ENCODE results near the gene ERFE. TPM values are rescaled to one million over a fixed set of nuclear protein-coding genes. Genes with fewer than 3 reads are reported as not detected.

Gene ERFE
- total RNA-seq, 1 donor from 2014 or later: 0.41 TPM

GRCh38 chr2:238173692-238174091, 14.9 kb downstream of the ERFE start:
- Mint-ChIP-seq H3K4me1 (ENCODE audit: unreplicated experiment) (peaks cover 10% of the 10 kb centered on the region), H3K27me3 (ENCODE audit: unreplicated experiment) (peaks cover 9% of the 10 kb centered on the region), H3K27ac (ENCODE audit: unreplicated experiment) (no peak overlapping the region), H3K4me3 (ENCODE audit: unreplicated experiment) (peak overlapping the region; percentile 21), H3K9me3 (ENCODE audit: unreplicated experiment) (no peaks in the 10 kb centered on the region), H3K36me3 (ENCODE audit: low read depth, unreplicated experiment) (peaks cover 36% of the 10 kb centered on the region)
- DNase-seq (ENCODE audit: low spot score): no peak
- TF ChIP-seq, protein P1, sequence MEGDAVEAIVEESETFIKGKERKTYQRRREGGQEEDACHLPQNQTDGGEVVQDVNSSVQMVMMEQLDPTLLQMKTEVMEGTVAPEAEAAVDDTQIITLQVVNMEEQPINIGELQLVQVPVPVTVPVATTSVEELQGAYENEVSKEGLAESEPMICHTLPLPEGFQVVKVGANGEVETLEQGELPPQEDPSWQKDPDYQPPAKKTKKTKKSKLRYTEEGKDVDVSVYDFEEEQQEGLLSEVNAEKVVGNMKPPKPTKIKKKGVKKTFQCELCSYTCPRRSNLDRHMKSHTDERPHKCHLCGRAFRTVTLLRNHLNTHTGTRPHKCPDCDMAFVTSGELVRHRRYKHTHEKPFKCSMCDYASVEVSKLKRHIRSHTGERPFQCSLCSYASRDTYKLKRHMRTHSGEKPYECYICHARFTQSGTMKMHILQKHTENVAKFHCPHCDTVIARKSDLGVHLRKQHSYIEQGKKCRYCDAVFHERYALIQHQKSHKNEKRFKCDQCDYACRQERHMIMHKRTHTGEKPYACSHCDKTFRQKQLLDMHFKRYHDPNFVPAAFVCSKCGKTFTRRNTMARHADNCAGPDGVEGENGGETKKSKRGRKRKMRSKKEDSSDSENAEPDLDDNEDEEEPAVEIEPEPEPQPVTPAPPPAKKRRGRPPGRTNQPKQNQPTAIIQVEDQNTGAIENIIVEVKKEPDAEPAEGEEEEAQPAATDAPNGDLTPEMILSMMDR (IDR thresholded peaks at IDR 0.05; ENCODE audit: unreplicated experiment): no peak

DNA sequence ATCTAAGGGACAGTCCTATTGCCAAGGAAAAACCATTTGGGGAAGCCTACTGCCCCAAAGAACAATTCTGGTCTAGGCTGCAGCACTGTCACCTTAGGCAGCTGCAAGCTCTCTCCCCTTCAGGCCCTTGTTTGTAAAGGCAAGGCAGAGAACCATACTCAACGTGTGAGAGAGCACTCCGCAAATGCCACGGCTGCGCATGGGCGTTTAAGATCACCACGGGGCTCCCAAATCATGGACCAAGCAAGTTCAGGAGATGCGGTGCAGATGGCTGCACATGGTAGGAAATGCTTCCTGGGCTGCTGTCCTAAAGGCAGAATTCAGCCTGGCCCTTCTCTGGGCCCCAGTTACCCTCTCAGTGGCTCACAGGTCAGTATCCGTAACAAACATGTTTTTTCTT, 15.5 kb downstream of the ERFE start:
- TF ChIP-seq, protein P1 (IDR thresholded peaks at IDR 0.05; ENCODE audit: unreplicated experiment): no peak
- H3K9me3 Mint-ChIP-seq (ENCODE audit: unreplicated experiment): no peaks in the 10 kb centered on the region
- H3K36me3 Mint-ChIP-seq (ENCODE audit: low read depth, unreplicated experiment): peaks cover 42% of the 10 kb centered on the region
- no peak overlapping the region for H3K4me3 Mint-ChIP-seq (ENCODE audit: unreplicated experiment)
- H3K4me1 Mint-ChIP-seq (ENCODE audit: unreplicated experiment): peaks cover 10% of the 10 kb centered on the region
- no peak for DNase-seq (ENCODE audit: low spot score)
- H3K27me3 Mint-ChIP-seq (ENCODE audit: unreplicated experiment): peaks cover 9% of the 10 kb centered on the region
- H3K27ac Mint-ChIP-seq (ENCODE audit: unreplicated experiment): no peak overlapping the region

DNA sequence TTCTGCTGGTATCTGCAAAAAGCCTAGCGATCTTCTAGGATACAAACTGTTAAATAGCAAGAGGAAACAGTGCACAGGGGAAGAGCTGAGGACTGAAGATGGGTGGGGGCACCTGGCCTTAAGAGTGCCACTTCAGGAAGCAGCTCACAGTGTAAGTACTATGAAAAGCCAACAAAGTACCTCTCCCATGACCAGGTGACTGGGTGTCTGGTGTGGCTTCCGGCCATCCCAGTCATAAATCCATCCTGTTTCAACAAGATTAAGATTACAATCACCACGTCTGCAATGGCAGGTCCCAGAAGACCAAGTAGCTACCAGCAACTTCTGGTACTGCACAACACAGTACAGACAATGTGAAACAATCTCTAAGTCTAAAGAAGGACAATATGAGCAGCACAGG, 15.9 kb downstream of the ERFE start:
- peaks cover 10% of the 10 kb centered on the region for H3K4me1 Mint-ChIP-seq (ENCODE audit: unreplicated experiment)
- peaks cover 9% of the 10 kb centered on the region for H3K27me3 Mint-ChIP-seq (ENCODE audit: unreplicated experiment)

GRCh38 chr2:238176613-238177012, 17.8 kb downstream of the ERFE start:
- DNase-seq (ENCODE audit: low spot score): no peak
- H3K36me3 Mint-ChIP-seq (ENCODE audit: low read depth, unreplicated experiment): peaks cover 55% of the 10 kb centered on the region
- no peak overlapping the region for H3K27ac Mint-ChIP-seq (ENCODE audit: unreplicated experiment)
- no peaks in the 10 kb centered on the region for H3K9me3 Mint-ChIP-seq (ENCODE audit: unreplicated experiment)
- peaks cover 8% of the 10 kb centered on the region for H3K27me3 Mint-ChIP-seq (ENCODE audit: unreplicated experiment)
- peaks cover 6% of the 10 kb centered on the region for H3K4me1 Mint-ChIP-seq (ENCODE audit: unreplicated experiment)
- TF ChIP-seq, protein P1 (IDR thresholded peaks at IDR 0.05; ENCODE audit: unreplicated experiment): no peak
- H3K4me3 Mint-ChIP-seq (ENCODE audit: unreplicated experiment): no peak overlapping the region

More for the DNA sequence above, 15.9 kb downstream of the ERFE start:
- Mint-ChIP-seq H3K4me3 (ENCODE audit: unreplicated experiment) (no peak overlapping the region), H3K36me3 (ENCODE audit: low read depth, unreplicated experiment) (peaks cover 44% of the 10 kb centered on the region), H3K27ac (ENCODE audit: unreplicated experiment) (no peak overlapping the region), H3K9me3 (ENCODE audit: unreplicated experiment) (no peaks in the 10 kb centered on the region)
- DNase-seq (ENCODE audit: low spot score): no peak
- TF ChIP-seq, protein P1 (IDR thresholded peaks at IDR 0.05; ENCODE audit: unreplicated experiment): no peak

DNA sequence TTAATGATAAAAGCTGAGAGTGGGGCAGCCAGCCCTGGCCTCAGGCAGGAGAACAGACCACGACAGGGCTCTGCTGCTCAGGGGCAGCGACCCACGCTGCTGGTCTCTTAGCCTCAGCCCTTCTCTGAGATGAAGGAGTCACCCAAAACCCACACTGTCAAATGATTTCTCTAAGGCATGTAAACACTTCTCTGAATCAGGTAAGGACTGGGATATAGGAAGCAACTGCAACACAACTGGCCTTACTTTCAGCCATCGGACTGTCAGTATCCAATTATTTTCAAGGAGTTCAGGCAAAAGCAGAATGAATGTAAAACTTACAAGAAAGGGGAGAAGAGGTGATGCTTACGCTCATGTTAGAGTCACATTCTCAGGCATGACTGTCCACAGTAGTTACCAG, 21.8 kb downstream of the ERFE start:
- TF ChIP-seq, protein P1 (IDR thresholded peaks at IDR 0.05; ENCODE audit: unreplicated experiment): no peak
- H3K27me3 Mint-ChIP-seq (ENCODE audit: unreplicated experiment): peaks cover 1% of the 10 kb centered on the region
- H3K36me3 Mint-ChIP-seq (ENCODE audit: low read depth, unreplicated experiment): peaks cover 60% of the 10 kb centered on the region
- H3K4me3 Mint-ChIP-seq (ENCODE audit: unreplicated experiment): no peak overlapping the region
- no peaks in the 10 kb centered on the region for H3K4me1 Mint-ChIP-seq (ENCODE audit: unreplicated experiment)
- no peak for DNase-seq (ENCODE audit: low spot score)
- no peaks in the 10 kb centered on the region for H3K9me3 Mint-ChIP-seq (ENCODE audit: unreplicated experiment)
- H3K27ac Mint-ChIP-seq (ENCODE audit: unreplicated experiment): no peak overlapping the region
